IMR-90 (cell line): Measurements from ENCODE around the gene IQCM. TPM values are rescaled to one million over a fixed set of nuclear protein-coding genes. Genes with fewer than 3 reads are reported as not detected.

Experiments
- ATAC-seq: fragments of 200-7000 bp; cut with Tn5 transposase; 2 replicates; pipeline ENCODE4 v1.9.1; 2020; ENCODE audit warnings: low read depth, mild to moderate bottlenecking, moderate library complexity
- BruUV-seq: library from RNA; stranded (reverse); fragments of 400-500 nt; replicated peaks from 2 replicates; lab custom pipeline; 2021; lab: Mats Ljungman, UMichigan
- CTCF ChIA-PET: fragments of 300-600 bp; formaldehyde crosslinking; extraction: SDS; loops from one replicate; lab custom pipeline; 2021; ENCODE audit warnings: antibody characterized with exemption; lab: Yijun Ruan, JAX
- POLR2A ChIA-PET: fragments of 300-600 bp; sonication (Branson Sonifier 250); formaldehyde crosslinking; loops from one replicate; lab custom pipeline; 2022; ENCODE audit warnings: antibody characterized with exemption; ENCODE audit not compliant: unreplicated experiment; lab: Charles Lee
- DNase-seq: peaks from one replicate; pipeline ENCODE4 v3.0.0; 2013
- H2AFZ ChIP-seq: replicated peaks from 2 replicates; pipeline ENCODE3; 2013; ENCODE audit warnings: low read length, mild to moderate bottlenecking; ENCODE audit not compliant: poor library complexity
- H2AK5ac ChIP-seq: 2 replicates; pipeline ENCODE4 v1.6.1; 2013; ENCODE audit warnings: low read depth, low read length, inconsistent platforms
- H2AK9ac ChIP-seq: replicated peaks from 2 replicates; pipeline ENCODE3; 2013; ENCODE audit warnings: mild to moderate bottlenecking, low read depth, low read length, moderate library complexity; ENCODE audit not compliant: poor library complexity
- H2BK120ac ChIP-seq: 2 replicates; pipeline ENCODE4 v1.6.1; 2013; ENCODE audit warnings: low read depth, low read length, inconsistent platforms
- H2BK15ac ChIP-seq: 3 replicates; pipeline ENCODE4 v1.6.1; 2013; ENCODE audit warnings: low read depth, low read length, inconsistent platforms
- H2BK20ac ChIP-seq: 2 replicates; pipeline ENCODE4 v1.6.1; 2013; ENCODE audit warnings: low read depth, mild to moderate bottlenecking, inconsistent platforms, low read length, moderate library complexity
- H2BK5ac ChIP-seq: 2 replicates; pipeline ENCODE4 v1.6.1; 2013; ENCODE audit warnings: mild to moderate bottlenecking, low read depth, low read length, inconsistent platforms; ENCODE audit not compliant: poor library complexity, severe bottlenecking
- H3K14ac ChIP-seq: replicated peaks from 2 replicates; pipeline ENCODE4 v1.6.1; 2013; ENCODE audit warnings: low read depth, low read length, inconsistent platforms
- H3K18ac ChIP-seq: 2 replicates; pipeline ENCODE4 v1.6.1; 2013; ENCODE audit warnings: low read depth, low read length, control low read depth
- H3K23ac ChIP-seq: 2 replicates; pipeline ENCODE4 v1.6.1; 2013; ENCODE audit warnings: low read depth, low read length, inconsistent platforms
- H3K27ac ChIP-seq: 2 replicates; pipeline ENCODE4 v1.5.1; 2013; ENCODE audit warnings: mild to moderate bottlenecking, control low read depth, low read length; ENCODE audit not compliant: insufficient read depth
- H3K27me3 ChIP-seq: 2 replicates; pipeline ENCODE4 v1.6.1; 2013; ENCODE audit warnings: low read length; ENCODE audit not compliant: control insufficient read depth, insufficient read depth
- H3K36me3 ChIP-seq: 2 replicates; pipeline ENCODE4 v1.6.1; 2013; ENCODE audit warnings: low read length, mixed read lengths; ENCODE audit not compliant: control insufficient read depth, insufficient read depth
- H3K4ac ChIP-seq: 2 replicates; pipeline ENCODE4 v1.6.1; 2013; ENCODE audit warnings: low read depth, low read length, inconsistent platforms
- H3K4me1 ChIP-seq: 2 replicates; pipeline ENCODE4 v1.6.1; 2013; ENCODE audit warnings: low read length, mixed read lengths; ENCODE audit not compliant: control insufficient read depth, insufficient read depth
- H3K4me2 ChIP-seq: 2 replicates; pipeline ENCODE4 v1.6.1; 2013; ENCODE audit warnings: low read depth, mild to moderate bottlenecking, control low read depth, low read length, moderate library complexity
- H3K4me3 ChIP-seq: 2 replicates; pipeline ENCODE4 v1.5.1; 2013; ENCODE audit warnings: low read depth, mild to moderate bottlenecking, control low read depth, low read length, moderate library complexity; ENCODE audit not compliant: insufficient read depth
- H3K56ac ChIP-seq: 2 replicates; pipeline ENCODE4 v1.6.1; 2013; ENCODE audit warnings: low read length, inconsistent platforms; ENCODE audit not compliant: insufficient read depth; ENCODE audit errors: extremely low read depth
- H3K79me1 ChIP-seq, 2 experiments: 2 replicates each; pipeline ENCODE4 v1.6.1; 2013; ENCODE audit warnings: low read length in 2 of 2, inconsistent platforms in 1 of 2, low read depth in 1 of 2
- H3K9ac ChIP-seq: 2 replicates; pipeline ENCODE4 v1.6.1; 2013; ENCODE audit warnings: low read depth, low read length, control low read depth
- H3K9me1 ChIP-seq: 2 replicates; pipeline ENCODE4 v1.6.1; 2013; ENCODE audit warnings: low read length, inconsistent platforms; ENCODE audit not compliant: insufficient read depth
- H3K9me3 ChIP-seq: 2 replicates; pipeline ENCODE4 v1.6.1; 2013; ENCODE audit warnings: low read length; ENCODE audit not compliant: control insufficient read depth, insufficient read depth
- H4K20me1 ChIP-seq: 2 replicates; pipeline ENCODE4 v1.6.1; 2013; ENCODE audit warnings: low read length, inconsistent platforms; ENCODE audit not compliant: insufficient read depth
- H4K5ac ChIP-seq: 2 replicates; pipeline ENCODE4 v1.6.1; 2013; ENCODE audit warnings: mild to moderate bottlenecking, low read depth, low read length, control low read depth
- H4K8ac ChIP-seq, 2 experiments: 2 replicates each; pipeline ENCODE4 v1.6.1; 2013; ENCODE audit warnings: low read depth in 2 of 2, low read length in 2 of 2, control low read depth in 1 of 2, inconsistent platforms in 1 of 2
- H4K91ac ChIP-seq: 2 replicates; pipeline ENCODE4 v1.6.1; 2013; ENCODE audit warnings: low read depth, low read length, inconsistent platforms; ENCODE audit not compliant: insufficient read depth
- BHLHE40 ChIP-seq: fragments of 150-350 bp; IDR thresholded peaks from 2 replicates; pipeline ENCODE4 v1.6.1; 2016; ENCODE audit warnings: mild to moderate bottlenecking, low read depth, low read length
- CEBPB ChIP-seq: IDR thresholded peaks from 2 replicates; pipeline ENCODE4 v1.6.1; 2012; ENCODE audit warnings: low read depth, low read length, improper control_type of control experiment
- CHD1 ChIP-seq: IDR thresholded peaks from 2 replicates; pipeline ENCODE4 v1.6.1; 2012; ENCODE audit warnings: low read depth, low read length, improper control_type of control experiment
- CTCF ChIP-seq: conservative IDR thresholded peaks from 2 replicates; pipeline ENCODE4 v1.5.1; 2012; ENCODE audit warnings: mild to moderate bottlenecking, low read depth, low read length, improper control_type of control experiment
- ELK1 ChIP-seq: fragments of 150-350 bp; IDR thresholded peaks from 2 replicates; pipeline ENCODE4 v1.6.1; 2016; ENCODE audit warnings: low read depth, mild to moderate bottlenecking, low read length, moderate library complexity, borderline replicate concordance
- FOS ChIP-seq: fragments of 150-350 bp; IDR thresholded peaks from 2 replicates; pipeline ENCODE4 v1.6.1; 2016; ENCODE audit warnings: low read depth, low read length
- MAFK ChIP-seq: IDR thresholded peaks from 2 replicates; pipeline ENCODE4 v1.6.1; 2012; ENCODE audit warnings: low read depth, low read length, improper control_type of control experiment
- MAZ ChIP-seq: IDR thresholded peaks from 2 replicates; pipeline ENCODE4 v1.6.1; 2012; ENCODE audit warnings: low read depth, mild to moderate bottlenecking, low read length, improper control_type of control experiment, moderate library complexity, borderline replicate concordance
- MXI1 ChIP-seq: IDR thresholded peaks from 2 replicates; pipeline ENCODE4 v1.6.1; 2012; ENCODE audit warnings: low read depth, mild to moderate bottlenecking, low read length, moderate library complexity, borderline replicate concordance
- NFE2L2 ChIP-seq: fragments of 150-350 bp; IDR thresholded peaks from 2 replicates; pipeline ENCODE4 v1.6.1; 2016; ENCODE audit warnings: low read depth, mild to moderate bottlenecking, low read length
- POLR2A ChIP-seq: IDR thresholded peaks from 2 replicates; pipeline ENCODE4 v1.6.1; 2012; ENCODE audit warnings: mild to moderate bottlenecking, low read depth, low read length
- RAD21 ChIP-seq: IDR thresholded peaks from 2 replicates; pipeline ENCODE4 v1.6.1; 2012; ENCODE audit warnings: low read length, improper control_type of control experiment
- RCOR1 ChIP-seq: IDR thresholded peaks from 2 replicates; pipeline ENCODE4 v1.6.1; 2012; ENCODE audit warnings: mild to moderate bottlenecking, low read length, improper control_type of control experiment; ENCODE audit not compliant: insufficient replicate concordance
- RFX5 ChIP-seq: IDR thresholded peaks from 2 replicates; pipeline ENCODE4 v1.8.0; 2012; ENCODE audit warnings: low read depth, mild to moderate bottlenecking, low read length, moderate library complexity
- SMC3 ChIP-seq: fragments of 150-350 bp; IDR thresholded peaks from 2 replicates; pipeline ENCODE4 v1.6.1; 2016; ENCODE audit warnings: low read depth, mild to moderate bottlenecking, antibody characterized with exemption, low read length, moderate library complexity
- WGBS, 2 experiments: methylation state at CpG; one replicate each; pipeline versions ENCODE4 v1.1.5 to v1.1.7; 2013; ENCODE audit warnings: missing lambda C conversion rate in 2 of 2; ENCODE audit not compliant: insufficient read length in 1 of 2; ENCODE audit errors: extremely low coverage in 2 of 2; 5-methylcytosine and 5-hydroxymethylcytosine counted together
- dilution Hi-C: fragments of 300-500 bp; cut with HindIII; formaldehyde crosslinking; loops from one replicate; pipeline ENCODE4 v1.14.3; 2018; ENCODE audit warnings: low sequenced_read_pairs; ENCODE audit not compliant: unreplicated experiment
- in situ Hi-C: fragments of 300-500 bp; cut with MboI; formaldehyde crosslinking; loops from 3 replicates; pipeline ENCODE4 v1.14.3; 2019; ENCODE audit warnings: low sequenced_read_pairs, inconsistent platforms, mixed read lengths
- intact Hi-C: fragments of 100-400 bp; cut with micrococcal nuclease; formaldehyde crosslinking; loops from 2 replicates; pipeline ENCODE4 v1.10.0; 2022
- polyA plus RNA-seq, 3 experiments: library from polyadenylated mRNA; depleted of rRNA; stranded (reverse); fragments of >200 nt; gene quantifications; 2 replicates each; pipeline ENCODE4 v1.2.3, GENCODE V29; 2012; ENCODE audit warnings: low replicate concordance in 1 of 3
- total RNA-seq: library from RNA; depleted of rRNA; stranded (reverse); fragments of >200 nt; gene quantifications from 2 replicates; pipeline ENCODE4 v1.2.3, GENCODE V29; 2012
- TF ChIP-seq, protein P1 (sequence below): fragments of 150-350 bp; IDR thresholded peaks from 2 replicates; pipeline ENCODE4 v1.6.1; 2017; ENCODE audit warnings: mild to moderate bottlenecking, antibody characterized with exemption, low read length, low read depth

IQCM gene
- total and polyA plus RNA-seq, 2 of the 4 experiments (the other 2 are of a cell fraction) = not detected

- CTCF ChIA-PET = no interaction called here
- ATAC-seq = no peak
Observed at GRCh38 chr4:149574971-149575370, 240.7 kb downstream of the IQCM start.

More at GRCh38 chr4:149574971-149575370, 240.7 kb downstream of the IQCM start:
- POLR2A ChIA-PET = no interaction called here
- H2BK5ac ChIP-seq = no peak overlapping the region
- H3K4me1 ChIP-seq = no peaks in the 10 kb centered on the region
- no peak overlapping the region for H4K91ac ChIP-seq
- dilution Hi-C loops (no loop called here), intact Hi-C loops (no loop called here), in situ Hi-C loops (no loop called here)
- no peak overlapping the region for H3K4me3 ChIP-seq
- no peak overlapping the region for H3K27ac ChIP-seq
- H2BK120ac ChIP-seq = no peak overlapping the region
- H4K5ac ChIP-seq = no peak overlapping the region
- TF ChIP-seq MAZ (no peak), CHD1 (no peak), FOS (no peak), CTCF (no peak), RCOR1 (no peak), MXI1 (no peak), ELK1 (no peak), RFX5 (no peak), SMC3 (no peak), RAD21 (no peak), CEBPB (no peak), BHLHE40 (no peak), MAFK (no peak), NFE2L2 (no peak), POLR2A (no peak)
- TF ChIP-seq, protein P1, sequence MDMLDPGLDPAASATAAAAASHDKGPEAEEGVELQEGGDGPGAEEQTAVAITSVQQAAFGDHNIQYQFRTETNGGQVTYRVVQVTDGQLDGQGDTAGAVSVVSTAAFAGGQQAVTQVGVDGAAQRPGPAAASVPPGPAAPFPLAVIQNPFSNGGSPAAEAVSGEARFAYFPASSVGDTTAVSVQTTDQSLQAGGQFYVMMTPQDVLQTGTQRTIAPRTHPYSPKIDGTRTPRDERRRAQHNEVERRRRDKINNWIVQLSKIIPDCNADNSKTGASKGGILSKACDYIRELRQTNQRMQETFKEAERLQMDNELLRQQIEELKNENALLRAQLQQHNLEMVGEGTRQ = no peak
- H3K79me1 ChIP-seq = no peaks in the 10 kb centered on the region
- no peaks in the 10 kb centered on the region for H3K9me3 ChIP-seq
- H3K36me3 ChIP-seq = no peaks in the 10 kb centered on the region
- H3K56ac ChIP-seq = no peak overlapping the region
- H2AFZ ChIP-seq = no peak overlapping the region
- H2BK15ac ChIP-seq = no peak overlapping the region
- H2AK5ac ChIP-seq = no peak overlapping the region
- no peaks in the 10 kb centered on the region for H4K20me1 ChIP-seq
- BruUV-seq = no TSS peak
- no peak overlapping the region for H3K9ac ChIP-seq
- no peaks in the 10 kb centered on the region for H3K9me1 ChIP-seq
- H3K23ac ChIP-seq = no peak overlapping the region
- WGBS, 2 experiments = no CpG with 5 or more reads among the region's 4 CpGs
- H2BK20ac ChIP-seq = no peak overlapping the region
- peak overlapping the region; percentile 62 for H3K4me2 ChIP-seq
- H3K4ac ChIP-seq = no peak overlapping the region
- no peak overlapping the region for H3K18ac ChIP-seq
- H3K27me3 ChIP-seq = no peaks in the 10 kb centered on the region; the same call in 1 of the 2 replicates
- no peak overlapping the region for H4K8ac ChIP-seq
- no peak overlapping the region for H3K14ac ChIP-seq
- DNase-seq = no peak
- H2AK9ac ChIP-seq = no peak overlapping the region
